GM12878 (cell line): ENCODE measurements around the gene PRKCZ. TPM values are rescaled to one million over a fixed set of nuclear protein-coding genes. Genes with fewer than 3 reads are reported as not detected.

Experiments
- ATAC-seq: fragments of 200-7000 bp; cut with Tn5 transposase; 3 replicates; pipeline ENCODE4 v1.9.1; 2020; ENCODE audit warnings: mild to moderate bottlenecking, moderate library complexity
- BruUV-seq: library from RNA; stranded (reverse); fragments of 400-500 nt; replicated peaks from 2 replicates; lab custom pipeline; 2021; lab: Mats Ljungman, UMichigan
- CTCF ChIA-PET: fragments of 300-600 bp; sonication (Branson Sonifier 250); formaldehyde crosslinking; extraction: SDS; loops from one replicate; lab custom pipeline; 2021; ENCODE audit warnings: inconsistent platforms; lab: Yijun Ruan, JAX
- POLR2A ChIA-PET: fragments of 350-600 bp; formaldehyde crosslinking; extraction: SDS; loops from one replicate; lab custom pipeline; 2021; ENCODE audit warnings: inconsistent platforms; lab: Charles Lee
- RAD21 ChIA-PET: fragments of 300-600 bp; sonication (Branson Sonifier 250); formaldehyde crosslinking; loops from one replicate; lab custom pipeline; 2023; ENCODE audit warnings: antibody characterized with exemption; ENCODE audit not compliant: unreplicated experiment; lab: Charles Lee
- SMC1A ChIA-PET: fragments of 300-600 bp; sonication (Branson Sonifier 250); formaldehyde crosslinking; loops from one replicate; lab custom pipeline; 2023; ENCODE audit not compliant: unreplicated experiment, uncharacterized antibody; lab: Charles Lee
- DNase-seq: peaks from one replicate; pipeline ENCODE4 v3.0.0-alpha.2; 2011; ENCODE audit warnings: low read depth, low spot score
- FAIRE-seq: peaks from 3 replicates; lab custom pipeline; 2011; peaks lifted over from hg19 to GRCh38; lab: Jason Lieb, UNC
- H2AFZ ChIP-seq: 2 replicates; pipeline ENCODE4 v1.6.0; 2011; ENCODE audit warnings: low read depth, low read length, control low read depth; ENCODE audit not compliant: control insufficient read depth
- H3K27ac ChIP-seq: 2 replicates; pipeline ENCODE4 v1.5.1; 2011; ENCODE audit warnings: control low read depth; ENCODE audit not compliant: control insufficient read depth, insufficient read depth
- H3K27me3 ChIP-seq, 2 experiments: replicated peaks in 1 of 2; 2 replicates each; pipeline versions ENCODE4 v1.6.0 to v1.6.1; 2011; ENCODE audit warnings: low read length in 1 of 2; ENCODE audit not compliant: control insufficient read depth in 2 of 2, insufficient read depth in 2 of 2
- H3K36me3 ChIP-seq, 2 experiments: 2 replicates each; pipeline ENCODE4 v1.5.1; 2011; ENCODE audit warnings: low read length in 1 of 2; ENCODE audit not compliant: control insufficient read depth in 2 of 2, insufficient read depth in 2 of 2
- H3K4me1 ChIP-seq: 2 replicates; pipeline ENCODE4 v1.6.1; 2011; ENCODE audit warnings: mild to moderate bottlenecking, low read length, moderate library complexity, mixed read lengths; ENCODE audit not compliant: control insufficient read depth, insufficient read depth
- H3K4me2 ChIP-seq: 2 replicates; pipeline ENCODE4 v1.6.0; 2011; ENCODE audit warnings: control low read depth; ENCODE audit not compliant: control insufficient read depth, insufficient read depth
- H3K4me3 ChIP-seq: fragments of 200-600 bp; sonication (generic); 2 replicates; pipeline ENCODE4 v1.5.1; 2016
- H3K79me2 ChIP-seq: 2 replicates; pipeline ENCODE4 v1.6.0; 2011; ENCODE audit warnings: low read length; ENCODE audit not compliant: control insufficient read depth, insufficient read depth
- H3K9ac ChIP-seq: 2 replicates; pipeline ENCODE4 v1.8.0; 2011; ENCODE audit warnings: low read length, control low read depth, mixed read lengths; ENCODE audit not compliant: control insufficient read depth, insufficient read depth
- H3K9me3 ChIP-seq: replicated peaks from 3 replicates; pipeline ENCODE4 v1.5.1; 2011; ENCODE audit warnings: mild to moderate bottlenecking, low read length; ENCODE audit not compliant: control insufficient read depth, insufficient read depth
- H4K20me1 ChIP-seq: 2 replicates; pipeline ENCODE4 v1.6.0; 2011; ENCODE audit not compliant: control insufficient read depth, insufficient read depth
- ASH2L ChIP-seq: fragments of 300-600, 200-600 bp; sonication (generic); IDR thresholded peaks from 2 replicates; pipeline ENCODE4 v1.6.1; 2017; ENCODE audit warnings: low read depth, mild to moderate bottlenecking, borderline replicate concordance
- BRCA1 ChIP-seq: IDR thresholded peaks from 2 replicates; pipeline ENCODE4 v1.6.1; 2011; ENCODE audit warnings: low read depth, low read length, improper control_type of control experiment
- CHD1 ChIP-seq: IDR thresholded peaks from 2 replicates; pipeline ENCODE4 v1.6.1; 2012; ENCODE audit warnings: low read depth, low read length, improper control_type of control experiment
- FOS ChIP-seq: IDR thresholded peaks from 3 replicates; pipeline ENCODE4 v1.6.1; 2011; ENCODE audit warnings: borderline replicate concordance; ENCODE audit not compliant: insufficient read length; ENCODE audit errors: extremely low read depth
- HDAC6 ChIP-seq: fragments of 200-600 bp; sonication (generic); IDR thresholded peaks from one replicate; pipeline ENCODE4 v1.8.0; 2017; ENCODE audit warnings: antibody characterized with exemption; ENCODE audit not compliant: unreplicated experiment
- JUNB ChIP-seq: IDR thresholded peaks from 2 replicates; pipeline ENCODE4 v1.6.1; 2016; ENCODE audit warnings: antibody characterized with exemption, mild to moderate bottlenecking
- RAD51 ChIP-seq: fragments of 450-650 bp; IDR thresholded peaks from 2 replicates; pipeline ENCODE4 v1.6.1; 2016; ENCODE audit warnings: moderate library complexity, mild to moderate bottlenecking, inconsistent platforms
- SIX5 ChIP-seq: IDR thresholded peaks from 2 replicates; pipeline ENCODE4 v1.6.1; 2011; ENCODE audit warnings: mild to moderate bottlenecking, low read depth, low read length, moderate library complexity; ENCODE audit not compliant: severe bottlenecking
- TARDBP ChIP-seq: IDR thresholded peaks from 2 replicates; pipeline ENCODE4 v1.6.1; 2016; ENCODE audit warnings: borderline replicate concordance
- WGBS: methylation state at CpG from one replicate; pipeline ENCODE4 v1.1.6; 2016; ENCODE audit warnings: low lambda C conversion rate; ENCODE audit not compliant: insufficient replicate concordance, insufficient coverage; ENCODE audit errors: missing lambda C conversion rate; 5-methylcytosine and 5-hydroxymethylcytosine counted together
- in situ Hi-C: fragments of 300-500 bp; cut with MboI; formaldehyde crosslinking; loops from 9 replicates; pipeline ENCODE4 v1.14.3; 2018; ENCODE audit warnings: mixed read lengths
- intact Hi-C: fragments of 100-400 bp; cut with micrococcal nuclease; formaldehyde crosslinking; loops from one replicate; pipeline ENCODE4 v1.14.2; 2022; ENCODE audit not compliant: unreplicated experiment
- polyA plus RNA-seq, 11 experiments: library from polyadenylated mRNA; depleted of rRNA in 4 of 11; unstranded in 6 of 11; stranded (reverse) in 5 of 11; fragments of >200 nt; fragmentation: Nextera tagmentation in 4 of 11; fragmentation: Illumina TruSeq in 1 of 11; extraction: Ambion mirVana in 4 of 11; extraction: Trizol in 1 of 11; gene quantifications; 1 replicate in 1 of 11; 2 replicates in 10 of 11; pipeline versions ENCODE4 v1.2.1 to v1.2.3, GENCODE V29; 2011 to 2016; ENCODE audit warnings: inconsistent platforms in 2 of 11, missing spikeins in 2 of 11, low read depth in 1 of 11
- total RNA-seq, 4 experiments: library from RNA; depleted of rRNA in 3 of 4; stranded (reverse); fragments of >200 nt in 3 of 4; fragmentation: Illumina TruSeq in 1 of 4; extraction: Trizol in 1 of 4; gene quantifications; 2 replicates each; pipeline versions ENCODE4 v1.2.1 to v1.2.3, GENCODE V29; 2013 to 2021
- TF ChIP-seq, protein P1 (sequence below): fragments of 450-650 bp; IDR thresholded peaks from 2 replicates; pipeline ENCODE4 v1.6.1; 2016; ENCODE audit warnings: mild to moderate bottlenecking
- TF ChIP-seq, protein P2 (sequence below): IDR thresholded peaks from 2 replicates; pipeline ENCODE4 v1.6.1; 2011; ENCODE audit warnings: low read depth, mild to moderate bottlenecking, low read length, moderate library complexity, borderline replicate concordance; ENCODE audit errors: extremely low read depth
- TF ChIP-seq, protein P3 (sequence below): fragments of 450-650 bp; IDR thresholded peaks from 2 replicates; pipeline ENCODE4 v1.6.1; 2016; ENCODE audit warnings: mild to moderate bottlenecking, moderate library complexity, borderline replicate concordance

The PRKCZ gene
- total and polyA plus RNA-seq, 10 of the 15 experiments (the other 5 are each of a cell fraction or from before 2014, with no cell fraction given), result 0.05 to 1.9 (median 0.64) TPM; not detected in 1

DNA sequence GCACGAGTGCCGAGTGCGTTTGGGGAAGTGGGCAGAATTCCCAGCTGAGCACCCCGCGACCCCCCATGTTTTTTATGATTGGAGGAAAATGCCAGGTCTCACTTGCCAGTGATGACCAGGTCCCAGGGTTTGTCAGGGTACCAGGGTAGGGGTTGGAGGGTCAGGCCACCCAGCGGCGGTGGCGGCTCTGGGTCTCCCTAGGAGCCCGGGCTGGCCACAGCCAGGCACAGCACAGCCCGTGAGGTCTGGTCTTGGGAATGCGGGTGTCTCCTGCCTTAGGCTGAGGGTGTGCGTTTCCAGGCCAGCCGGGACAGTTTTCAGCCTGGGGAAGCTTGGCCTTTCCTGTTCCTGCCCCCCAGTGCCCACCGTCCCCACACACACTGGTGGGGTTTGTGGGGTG lies 22.7 kb downstream of the PRKCZ start:
- Histone ChIP-seq H3K79me2 (no peaks in the 10 kb centered on the region), H3K27me3 (no peaks in the 10 kb centered on the region), H3K4me3 (no peak overlapping the region), H3K4me1 (no peaks in the 10 kb centered on the region), H3K36me3 (no peaks in the 10 kb centered on the region; a peak in 1 of 4 replicates), H3K9me3 (no peaks in the 10 kb centered on the region; the same call in 2 of the 3 replicates), H3K4me2 (no peak overlapping the region), H2AFZ (no peak overlapping the region), H3K9ac (no peak overlapping the region), H4K20me1 (no peaks in the 10 kb centered on the region), H3K27ac (no peak overlapping the region)
- 96% methylated on average over 14 of the region's 14 CpGs for WGBS
- in situ Hi-C loops, result no loop called here
- SMC1A ChIA-PET, result no interaction called here
- CTCF ChIA-PET, result no interaction called here
- no peak for ATAC-seq
- no peak for TF ChIP-seq HDAC6
- TF ChIP-seq, protein P1, sequence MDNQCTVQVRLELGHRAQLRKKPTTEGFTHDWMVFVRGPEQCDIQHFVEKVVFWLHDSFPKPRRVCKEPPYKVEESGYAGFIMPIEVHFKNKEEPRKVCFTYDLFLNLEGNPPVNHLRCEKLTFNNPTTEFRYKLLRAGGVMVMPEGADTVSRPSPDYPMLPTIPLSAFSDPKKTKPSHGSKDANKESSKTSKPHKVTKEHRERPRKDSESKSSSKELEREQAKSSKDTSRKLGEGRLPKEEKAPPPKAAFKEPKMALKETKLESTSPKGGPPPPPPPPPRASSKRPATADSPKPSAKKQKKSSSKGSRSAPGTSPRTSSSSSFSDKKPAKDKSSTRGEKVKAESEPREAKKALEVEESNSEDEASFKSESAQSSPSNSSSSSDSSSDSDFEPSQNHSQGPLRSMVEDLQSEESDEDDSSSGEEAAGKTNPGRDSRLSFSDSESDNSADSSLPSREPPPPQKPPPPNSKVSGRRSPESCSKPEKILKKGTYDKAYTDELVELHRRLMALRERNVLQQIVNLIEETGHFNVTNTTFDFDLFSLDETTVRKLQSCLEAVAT, result no peak
- TF ChIP-seq, protein P2, sequence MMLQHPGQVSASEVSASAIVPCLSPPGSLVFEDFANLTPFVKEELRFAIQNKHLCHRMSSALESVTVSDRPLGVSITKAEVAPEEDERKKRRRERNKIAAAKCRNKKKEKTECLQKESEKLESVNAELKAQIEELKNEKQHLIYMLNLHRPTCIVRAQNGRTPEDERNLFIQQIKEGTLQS, result no peak
- TF ChIP-seq ASH2L, result no peak
- TF ChIP-seq JUNB, result no peak
- TF ChIP-seq CHD1, result no peak
- TF ChIP-seq BRCA1, result no peak
- no peak for TF ChIP-seq TARDBP
- TF ChIP-seq FOS, result no peak
- TF ChIP-seq, protein P3, sequence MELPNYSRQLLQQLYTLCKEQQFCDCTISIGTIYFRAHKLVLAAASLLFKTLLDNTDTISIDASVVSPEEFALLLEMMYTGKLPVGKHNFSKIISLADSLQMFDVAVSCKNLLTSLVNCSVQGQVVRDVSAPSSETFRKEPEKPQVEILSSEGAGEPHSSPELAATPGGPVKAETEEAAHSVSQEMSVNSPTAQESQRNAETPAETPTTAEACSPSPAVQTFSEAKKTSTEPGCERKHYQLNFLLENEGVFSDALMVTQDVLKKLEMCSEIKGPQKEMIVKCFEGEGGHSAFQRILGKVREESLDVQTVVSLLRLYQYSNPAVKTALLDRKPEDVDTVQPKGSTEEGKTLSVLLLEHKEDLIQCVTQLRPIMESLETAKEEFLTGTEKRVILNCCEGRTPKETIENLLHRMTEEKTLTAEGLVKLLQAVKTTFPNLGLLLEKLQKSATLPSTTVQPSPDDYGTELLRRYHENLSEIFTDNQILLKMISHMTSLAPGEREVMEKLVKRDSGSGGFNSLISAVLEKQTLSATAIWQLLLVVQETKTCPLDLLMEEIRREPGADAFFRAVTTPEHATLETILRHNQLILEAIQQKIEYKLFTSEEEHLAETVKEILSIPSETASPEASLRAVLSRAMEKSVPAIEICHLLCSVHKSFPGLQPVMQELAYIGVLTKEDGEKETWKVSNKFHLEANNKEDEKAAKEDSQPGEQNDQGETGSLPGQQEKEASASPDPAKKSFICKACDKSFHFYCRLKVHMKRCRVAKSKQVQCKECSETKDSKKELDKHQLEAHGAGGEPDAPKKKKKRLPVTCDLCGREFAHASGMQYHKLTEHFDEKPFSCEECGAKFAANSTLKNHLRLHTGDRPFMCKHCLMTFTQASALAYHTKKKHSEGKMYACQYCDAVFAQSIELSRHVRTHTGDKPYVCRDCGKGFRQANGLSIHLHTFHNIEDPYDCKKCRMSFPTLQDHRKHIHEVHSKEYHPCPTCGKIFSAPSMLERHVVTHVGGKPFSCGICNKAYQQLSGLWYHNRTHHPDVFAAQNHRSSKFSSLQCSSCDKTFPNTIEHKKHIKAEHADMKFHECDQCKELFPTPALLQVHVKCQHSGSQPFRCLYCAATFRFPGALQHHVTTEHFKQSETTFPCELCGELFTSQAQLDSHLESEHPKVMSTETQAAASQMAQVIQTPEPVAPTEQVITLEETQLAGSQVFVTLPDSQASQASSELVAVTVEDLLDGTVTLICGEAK, result no peak
- no peak for TF ChIP-seq RAD51
- no peak for TF ChIP-seq SIX5
- RAD21 ChIA-PET, result no interaction called here
- no peak for FAIRE-seq
- no peak for DNase-seq
- intact Hi-C loops, result no loop called here
- BruUV-seq, result no TSS peak
- POLR2A ChIA-PET, result no interaction called here
